ENCODE measurements around the gene KSR1. TPM values are rescaled to one million over a fixed set of nuclear protein-coding genes. Genes with fewer than 3 reads are reported as not detected.
A peak's percentile ranks its signal among the peaks of the same experiment; 100 is the strongest.

KSR1 gene
- total RNA-seq, 4 donors from 2014 or later, result 26.6 to 64.4 (median 42.2) TPM

- Histone ChIP-seq H3K27ac (no peak overlapping the region), H3K4me1 (peaks cover 0 to 14% (median 0%) of the 10 kb centered on the region in 4 donors), H3K27me3 (no peaks in the 10 kb centered on the region), H3K36me3 (no peaks in the 10 kb centered on the region), H3K4me3 (no peak overlapping the region), H3K9me3 (no peaks in the 10 kb centered on the region)
- DNase-seq, result no peak
- TF ChIP-seq POLR2A (IDR thresholded peaks at IDR 0.05) (no peak), CTCF (IDR thresholded peaks at IDR 0.05) (no peak)
Measured at GRCh38 chr17:27488231-27488630, 32.0 kb downstream of the KSR1 start.

- peak overlapping the region in 1 of 4 donors; percentile 25 for H3K27ac ChIP-seq
- no peak overlapping the region for H3K4me3 ChIP-seq
- TF ChIP-seq CTCF (IDR thresholded peaks at IDR 0.05) (no peak), POLR2A (IDR thresholded peaks at IDR 0.05) (no peak)
- no peaks in the 10 kb centered on the region for H3K27me3 ChIP-seq
- H3K4me1 ChIP-seq, result peaks cover 0 to 23% (median 0%) of the 10 kb centered on the region in 4 donors
- H3K36me3 ChIP-seq, result no peaks in the 10 kb centered on the region
- peak in 2 of 3 donors; percentile 61 to 75 for DNase-seq
- H3K9me3 ChIP-seq, result no peaks in the 10 kb centered on the region
Measured at GRCh38 chr17:27489045-27489715, 32.9 kb downstream of the KSR1 start.

- Histone ChIP-seq H3K9me3 (no peaks in the 10 kb centered on the region), H3K27me3 (no peaks in the 10 kb centered on the region), H3K4me1 (peaks cover 0 to 35% (median 3%) of the 10 kb centered on the region in 4 donors), H3K4me3 (no peak overlapping the region), H3K36me3 (no peaks in the 10 kb centered on the region), H3K27ac (no peak overlapping the region)
- TF ChIP-seq CTCF (IDR thresholded peaks at IDR 0.05), result no peak
- no peak for TF ChIP-seq POLR2A (IDR thresholded peaks at IDR 0.05)
- DNase-seq, result no peak
Measured at GRCh38 chr17:27490391-27490790, 34.1 kb downstream of the KSR1 start.

- Histone ChIP-seq H3K4me1 (peaks cover 0 to 44% (median 3%) of the 10 kb centered on the region in 4 donors), H3K27ac (no peak overlapping the region), H3K9me3 (no peaks in the 10 kb centered on the region), H3K4me3 (no peak overlapping the region), H3K36me3 (no peaks in the 10 kb centered on the region), H3K27me3 (no peaks in the 10 kb centered on the region)
- TF ChIP-seq CTCF (IDR thresholded peaks at IDR 0.05) (no peak), POLR2A (IDR thresholded peaks at IDR 0.05) (no peak)
- no peak for DNase-seq
Measured at GRCh38 chr17:27491713-27492190, 35.5 kb downstream of the KSR1 start.

GRCh38 chr17:27492470-27492869 is 36.2 kb downstream of the KSR1 start:
- DNase-seq, result no peak
- Histone ChIP-seq H3K27ac (no peak overlapping the region), H3K4me3 (no peak overlapping the region), H3K36me3 (no peaks in the 10 kb centered on the region), H3K4me1 (peaks cover 0 to 44% (median 3%) of the 10 kb centered on the region in 4 donors), H3K9me3 (no peaks in the 10 kb centered on the region), H3K27me3 (no peaks in the 10 kb centered on the region)
- no peak for TF ChIP-seq CTCF (IDR thresholded peaks at IDR 0.05)
- TF ChIP-seq POLR2A (IDR thresholded peaks at IDR 0.05), result no peak

Measured in Peyer's patch (tissue), 4 donors.